HG02642 (cell line): ENCODE measurements around the gene THBS2.

ENCODE experiments used
- ATAC-seq: cut with Tn5 transposase; IDR thresholded peaks from one replicate; pipeline ENCODE4 v1.9.1; 2021; ENCODE audit warnings: mild to moderate bottlenecking; ENCODE audit not compliant: unreplicated experiment, poor library complexity

The THBS2 gene

DNA sequence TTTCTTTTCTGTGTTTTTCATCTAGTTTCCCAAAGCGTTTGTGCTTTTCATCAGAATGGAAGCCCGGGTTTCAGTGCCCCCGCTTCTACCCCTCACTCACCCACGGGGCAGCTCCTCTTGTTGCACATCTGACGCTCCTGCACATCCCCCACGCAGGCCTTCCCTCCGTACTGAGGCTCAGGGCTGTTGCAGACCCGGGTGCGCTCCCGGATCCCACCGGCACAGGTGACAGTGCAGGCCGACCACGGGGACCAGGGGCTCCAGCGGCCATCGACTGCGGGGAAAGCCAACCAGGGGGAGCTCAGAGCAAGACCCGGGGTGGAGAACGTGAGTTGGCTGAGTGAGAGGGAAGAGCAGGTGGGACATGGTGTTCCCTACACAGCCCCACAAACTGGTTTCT, 19.0 kb downstream of the THBS2 start:
- no peak for ATAC-seq

DNA sequence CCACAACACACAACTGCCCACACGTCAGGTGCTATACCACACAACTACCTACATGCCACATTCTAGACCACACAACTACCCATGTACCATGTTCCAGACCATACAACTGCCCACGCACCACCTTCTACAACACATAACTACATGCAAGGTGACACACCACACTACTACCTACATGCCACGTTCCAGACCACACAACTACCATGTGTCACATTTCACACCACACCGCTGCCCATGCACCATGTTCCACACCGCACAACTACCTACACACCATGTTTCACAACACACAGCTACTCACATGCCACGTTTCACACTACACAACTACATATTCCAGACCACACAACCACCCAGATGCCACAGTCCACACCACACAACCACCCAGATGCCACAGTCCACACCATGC, 19.8 kb downstream of the THBS2 start:
- ATAC-seq: no peak

DNA sequence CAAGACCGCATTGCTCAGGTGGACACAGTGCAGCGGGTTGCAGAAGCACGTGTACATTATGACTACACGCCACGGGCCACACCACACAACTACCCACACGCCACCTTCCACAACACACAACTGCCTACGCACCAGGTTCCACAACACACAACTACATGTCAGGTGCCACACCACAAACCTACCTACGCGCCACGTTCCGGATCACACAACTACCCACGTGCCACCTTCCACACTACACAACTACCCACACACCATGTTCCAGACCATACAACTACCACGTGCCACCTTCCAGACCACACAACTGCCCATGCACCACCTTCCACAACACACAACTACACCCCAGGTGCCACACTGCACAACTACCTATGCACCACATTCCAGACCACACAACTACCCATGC, 20.5 kb downstream of the THBS2 start:
- no peak for ATAC-seq

DNA sequence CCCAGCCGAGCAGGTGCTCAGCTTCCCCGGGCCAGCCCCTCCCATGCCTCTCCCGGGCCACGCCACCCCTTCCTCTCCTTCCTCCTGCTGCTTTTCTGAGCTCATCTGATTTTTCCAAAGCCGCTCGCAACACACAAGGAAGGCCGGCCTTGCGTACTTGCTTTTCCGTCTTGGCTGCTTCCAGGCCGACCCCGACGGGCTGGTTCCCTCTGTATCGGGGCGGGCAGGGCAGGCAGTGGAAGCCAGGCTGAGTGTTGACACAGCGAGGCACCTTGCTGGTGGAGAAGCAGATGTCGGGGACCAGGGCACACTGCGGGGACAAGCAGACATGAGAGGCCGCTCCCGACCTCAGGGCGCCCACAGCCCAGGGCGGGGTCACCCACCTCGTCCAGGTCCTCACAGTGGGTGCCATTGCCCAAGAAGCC, 21.1 kb downstream of the THBS2 start:
- ATAC-seq: no peak

DNA sequence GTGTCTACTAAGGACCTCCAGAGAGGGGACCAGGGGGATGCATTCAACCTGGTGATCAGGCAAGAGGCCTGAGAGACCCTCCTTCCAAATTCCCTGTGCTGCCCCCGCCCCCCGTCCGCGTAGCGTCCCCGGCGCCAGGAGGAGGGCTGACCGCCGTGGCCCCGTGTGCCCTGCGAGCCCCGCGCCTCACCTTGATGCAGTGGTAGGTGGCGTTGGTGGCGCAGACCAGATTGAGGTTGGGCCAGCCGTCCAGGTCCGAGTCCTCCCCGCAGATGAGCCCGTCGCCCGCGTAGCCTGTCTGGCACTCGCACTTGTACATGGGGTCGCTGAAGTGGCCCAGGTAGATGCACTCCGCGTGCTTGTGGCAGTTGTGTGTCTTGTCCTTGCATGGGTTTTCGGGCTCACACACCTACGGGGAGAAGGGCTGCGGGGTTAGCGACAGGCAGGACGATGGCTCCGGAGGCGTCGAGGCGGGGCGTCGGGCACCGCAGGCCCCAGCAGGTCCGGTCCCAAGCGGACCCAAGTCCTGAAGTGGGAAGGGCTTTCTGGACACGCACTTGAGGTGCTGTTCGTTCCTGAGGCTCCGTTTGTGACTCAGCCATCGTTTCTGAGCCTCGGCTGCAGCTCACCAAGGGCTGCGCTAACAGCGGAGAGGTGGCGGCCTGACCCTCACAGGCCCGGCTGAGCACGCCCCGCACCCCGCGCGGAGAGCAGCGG, 21.7 kb downstream of the THBS2 start:
- no peak for ATAC-seq

DNA sequence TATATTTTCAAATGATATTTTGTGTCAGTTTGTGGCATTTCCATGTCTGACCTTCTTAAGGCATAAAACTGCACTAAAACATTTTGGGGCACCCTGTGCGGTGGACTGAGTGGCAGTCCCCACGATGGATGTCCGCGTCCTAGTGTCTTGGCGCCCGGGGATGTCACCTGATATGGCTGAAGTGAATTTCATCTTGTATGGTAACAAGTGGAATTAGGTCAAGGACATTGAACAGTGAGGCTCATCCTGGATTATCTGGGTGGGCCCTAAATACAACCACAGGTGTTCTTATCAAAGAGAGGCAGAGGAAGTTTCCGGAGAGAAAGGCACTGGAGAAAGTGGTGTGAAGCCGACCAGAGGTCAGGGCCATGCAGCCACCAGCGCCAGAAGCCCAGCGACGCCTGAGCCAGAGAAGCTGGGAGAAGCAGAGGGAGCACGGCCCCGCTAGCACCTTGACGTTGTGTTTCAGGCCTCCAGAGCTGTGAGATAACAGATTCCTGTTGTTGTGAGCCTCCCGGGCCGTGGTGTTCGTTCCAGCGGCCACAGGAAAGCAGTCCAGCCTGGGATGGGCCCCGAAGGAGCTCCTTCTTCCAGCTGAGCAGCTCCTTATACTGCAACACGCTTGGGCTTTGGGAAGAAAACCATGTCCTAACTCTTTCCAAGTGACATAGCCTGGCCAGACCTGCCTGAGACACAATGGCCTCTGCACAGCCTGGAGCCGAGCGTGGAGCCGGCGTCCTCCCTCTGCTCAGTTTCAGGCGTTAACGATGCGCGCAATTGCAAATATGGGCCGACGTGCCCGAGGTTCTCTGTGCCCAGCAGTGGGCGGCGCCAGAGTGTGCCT, 22.5 kb downstream of the THBS2 start:
- ATAC-seq: no peak

DNA sequence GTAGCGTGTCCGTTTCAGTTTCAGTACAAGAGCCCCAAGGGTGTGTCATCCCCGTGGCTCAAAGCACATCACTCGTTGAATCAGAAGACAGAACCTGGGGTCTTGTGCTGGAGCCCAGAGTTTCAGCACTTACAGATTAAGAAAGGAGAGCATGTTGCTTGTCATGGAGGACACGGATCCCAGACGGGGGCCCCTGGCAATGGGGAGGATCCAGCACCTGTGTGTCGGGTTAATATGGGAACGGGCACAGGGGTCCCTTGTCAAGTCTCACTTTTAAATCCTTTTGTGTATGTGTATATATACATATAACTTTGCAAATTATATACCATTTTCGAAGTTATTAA, 23.4 kb downstream of the THBS2 start:
- no peak for ATAC-seq

DNA sequence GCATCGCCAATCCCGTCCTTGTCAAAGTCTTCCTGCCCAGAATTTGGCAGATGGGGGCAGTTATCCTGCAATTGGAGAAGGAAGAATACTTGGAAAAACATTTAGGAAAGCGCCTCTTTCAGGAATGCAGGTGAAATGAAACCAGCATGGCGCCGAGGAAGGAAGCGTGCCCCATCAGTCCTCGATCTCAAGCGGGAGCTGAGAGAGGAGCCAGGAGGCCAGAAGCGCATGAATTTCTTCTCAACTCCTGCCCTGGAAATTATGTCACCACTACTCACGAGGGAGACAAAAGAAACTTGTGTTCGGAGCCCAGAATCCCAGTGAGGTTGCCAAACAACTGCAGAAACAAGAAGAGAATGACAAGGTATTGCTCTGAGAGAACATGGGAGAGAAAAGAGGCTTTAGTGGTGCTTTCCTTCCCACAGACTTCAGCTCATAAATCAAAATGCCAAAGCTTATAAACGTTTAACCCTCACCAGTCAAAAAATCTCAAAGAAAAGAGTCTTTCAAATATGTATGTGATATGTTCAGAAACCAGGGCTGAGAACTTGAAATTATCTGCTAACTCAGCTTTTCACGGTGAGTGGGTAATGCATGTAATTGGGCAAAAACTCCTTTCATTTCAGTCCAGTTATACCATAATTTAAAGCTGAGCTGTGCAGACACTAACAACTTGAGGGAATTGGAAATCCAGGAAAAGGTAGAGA, 23.9 kb downstream of the THBS2 start:
- no peak for ATAC-seq

DNA sequence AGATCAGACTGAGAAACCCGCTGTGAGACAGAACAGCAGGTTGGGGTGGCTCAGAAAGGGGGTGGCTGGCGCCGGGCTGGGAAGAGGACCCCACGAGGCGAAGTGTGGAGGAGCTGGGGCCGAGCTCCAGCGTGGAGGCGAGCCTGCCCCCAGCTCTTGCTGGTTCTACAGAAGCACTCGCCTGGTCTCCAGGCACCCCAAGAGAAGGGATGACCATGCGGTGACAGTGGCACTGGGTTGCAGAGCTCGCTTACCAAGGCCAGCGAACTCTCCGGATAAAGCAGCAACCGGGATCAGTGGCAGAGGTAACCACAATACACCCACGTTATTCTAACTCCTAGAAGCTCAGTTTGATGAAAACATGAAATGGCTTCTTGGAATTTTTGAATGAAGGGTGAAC, 26.5 kb downstream of the THBS2 start:
- ATAC-seq: no peak

DNA sequence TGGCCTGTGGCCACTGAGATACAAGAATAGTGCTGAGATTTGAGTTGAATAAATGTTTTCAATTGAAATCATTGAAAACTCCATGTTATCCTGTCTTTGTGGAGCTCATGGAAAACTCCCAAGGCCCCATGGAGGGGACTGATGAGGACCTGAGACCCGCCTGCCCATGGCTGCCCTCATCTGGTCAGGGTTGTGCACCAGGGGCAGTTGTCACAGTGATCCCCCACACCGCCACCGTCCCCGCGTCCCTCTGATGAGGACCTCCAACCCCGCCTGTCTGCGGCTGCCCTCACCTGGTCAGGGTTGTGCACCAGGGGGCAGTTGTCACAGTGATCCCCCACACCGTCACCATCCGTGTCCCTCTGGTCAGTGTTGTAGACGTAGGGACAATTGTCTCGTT, 27.8 kb downstream of the THBS2 start:
- ATAC-seq: no peak

DNA sequence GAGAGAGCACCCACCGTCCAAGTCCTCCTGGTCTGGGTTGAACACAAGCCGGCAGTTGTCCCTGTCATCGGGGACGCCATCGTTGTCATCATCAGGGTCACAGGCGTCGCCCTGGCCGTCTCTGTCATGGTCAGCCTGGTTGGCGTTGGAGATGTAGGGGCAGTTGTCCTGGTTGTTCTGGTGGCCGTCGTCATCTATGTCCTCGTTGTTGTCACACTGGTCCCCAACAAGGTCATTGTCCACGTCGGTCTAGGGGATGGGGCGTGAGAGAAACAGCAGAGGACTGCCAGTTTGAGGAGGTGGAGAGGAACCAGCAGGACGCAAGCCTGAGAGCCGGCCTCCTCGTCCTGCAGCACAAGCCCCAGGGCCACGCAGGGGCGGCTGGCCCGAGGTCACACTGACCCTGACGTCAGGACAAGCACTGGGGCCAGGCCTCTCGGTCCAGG, 28.5 kb downstream of the THBS2 start:
- no peak for ATAC-seq

DNA sequence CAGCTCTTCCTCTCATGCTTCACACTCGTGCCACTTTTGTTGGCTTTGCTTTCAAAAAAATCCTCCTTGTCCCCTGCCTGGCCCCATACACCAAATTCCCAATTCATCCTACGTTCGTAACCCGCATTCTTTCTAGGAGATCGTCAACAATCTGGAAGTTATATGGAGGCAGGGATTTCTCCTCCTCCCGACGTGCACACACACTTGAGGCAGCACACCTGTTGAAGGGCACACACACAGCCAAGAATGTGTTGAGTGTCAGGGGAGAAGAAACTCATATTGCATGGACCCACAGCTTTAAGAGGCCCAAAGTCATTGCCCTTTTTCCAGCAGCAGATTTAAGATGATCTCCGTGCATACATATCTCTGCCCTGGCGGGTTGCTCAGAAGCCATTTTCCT, 28.9 kb downstream of the THBS2 start:
- ATAC-seq: no peak

DNA sequence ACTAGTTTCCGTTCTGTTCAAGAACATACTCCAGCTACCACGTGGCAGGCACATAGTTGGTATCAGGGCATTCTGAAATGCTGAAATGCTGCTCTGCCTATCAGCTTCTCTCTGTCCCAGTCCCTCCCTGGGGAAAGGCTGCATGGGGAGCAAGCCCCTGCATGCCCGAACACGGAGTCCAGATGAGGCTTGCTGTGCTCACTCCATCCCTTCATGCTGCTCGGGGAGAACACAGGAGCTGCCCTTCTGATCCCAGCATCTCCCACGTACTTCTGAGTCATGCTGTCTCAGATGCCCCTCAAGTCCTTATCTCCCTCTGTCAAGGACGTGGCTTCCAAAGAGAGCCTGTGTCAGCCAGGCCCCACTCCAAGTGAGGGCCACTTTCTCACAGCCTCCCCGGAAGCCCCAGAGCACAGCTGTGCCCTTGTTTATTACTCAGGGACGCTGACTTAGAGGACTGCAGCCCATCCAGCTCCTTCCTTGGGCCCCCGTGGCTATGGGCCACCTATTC, 29.4 kb downstream of the THBS2 start:
- no peak for ATAC-seq

DNA sequence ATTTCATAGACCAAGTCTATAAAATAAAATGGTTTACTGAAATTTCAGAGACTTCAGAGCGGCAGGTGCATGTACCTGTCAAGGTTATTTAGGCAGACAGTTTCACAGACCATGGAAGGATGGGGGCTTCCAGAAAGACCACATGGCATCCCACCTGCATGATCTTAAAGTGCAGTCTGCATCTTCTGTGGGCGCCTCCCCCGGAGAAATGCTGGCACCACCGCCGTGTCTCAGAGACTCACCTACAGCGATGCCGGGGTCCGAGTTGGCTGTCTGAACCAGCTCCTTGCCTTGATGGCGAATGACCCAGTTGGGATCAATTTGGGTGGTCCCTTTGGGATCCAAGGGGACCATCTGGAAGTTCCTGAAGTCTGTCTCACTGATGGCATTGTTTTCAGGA, 30.6 kb downstream of the THBS2 start:
- ATAC-seq: no peak

DNA sequence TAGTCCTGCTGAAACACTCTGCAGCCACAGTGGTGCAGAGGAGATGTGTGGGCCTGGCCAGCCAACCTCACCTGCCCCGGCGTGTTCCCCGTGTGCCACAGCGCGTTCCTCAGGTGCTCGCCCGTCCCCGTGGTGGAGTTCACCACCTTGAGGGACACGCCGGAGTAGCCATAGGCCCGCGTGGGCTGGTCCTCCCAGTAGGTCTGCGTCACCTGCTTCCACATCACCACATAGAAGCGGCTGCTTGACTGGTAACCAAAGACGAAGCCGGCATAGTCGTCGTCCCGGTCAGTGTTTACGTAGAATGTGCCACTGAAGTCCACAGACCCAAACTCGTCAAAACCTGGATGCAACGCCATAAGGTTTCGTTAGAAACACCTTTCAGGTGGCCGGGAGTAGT, 31.5 kb downstream of the THBS2 start:
- ATAC-seq: no peak

DNA sequence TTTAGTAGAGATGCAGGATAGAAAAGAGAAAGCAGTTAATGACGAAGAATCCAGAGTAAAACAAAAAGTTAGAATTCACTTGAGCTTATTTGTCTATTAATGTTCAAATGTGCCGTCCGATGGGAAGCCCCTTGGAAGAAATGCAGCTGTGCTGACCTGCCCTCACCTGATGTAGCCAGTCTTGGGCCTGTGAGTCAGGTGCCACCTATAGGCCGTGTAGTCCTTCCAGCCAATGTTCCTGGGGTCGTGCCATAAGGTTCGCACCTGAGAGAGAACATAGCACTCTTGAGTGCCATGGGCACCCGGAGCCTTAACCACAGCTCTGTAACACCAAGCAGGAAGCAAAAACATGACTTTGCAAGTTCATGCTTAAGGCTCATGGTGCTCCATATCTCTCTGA, 32.4 kb downstream of the THBS2 start:
- ATAC-seq: no peak

DNA sequence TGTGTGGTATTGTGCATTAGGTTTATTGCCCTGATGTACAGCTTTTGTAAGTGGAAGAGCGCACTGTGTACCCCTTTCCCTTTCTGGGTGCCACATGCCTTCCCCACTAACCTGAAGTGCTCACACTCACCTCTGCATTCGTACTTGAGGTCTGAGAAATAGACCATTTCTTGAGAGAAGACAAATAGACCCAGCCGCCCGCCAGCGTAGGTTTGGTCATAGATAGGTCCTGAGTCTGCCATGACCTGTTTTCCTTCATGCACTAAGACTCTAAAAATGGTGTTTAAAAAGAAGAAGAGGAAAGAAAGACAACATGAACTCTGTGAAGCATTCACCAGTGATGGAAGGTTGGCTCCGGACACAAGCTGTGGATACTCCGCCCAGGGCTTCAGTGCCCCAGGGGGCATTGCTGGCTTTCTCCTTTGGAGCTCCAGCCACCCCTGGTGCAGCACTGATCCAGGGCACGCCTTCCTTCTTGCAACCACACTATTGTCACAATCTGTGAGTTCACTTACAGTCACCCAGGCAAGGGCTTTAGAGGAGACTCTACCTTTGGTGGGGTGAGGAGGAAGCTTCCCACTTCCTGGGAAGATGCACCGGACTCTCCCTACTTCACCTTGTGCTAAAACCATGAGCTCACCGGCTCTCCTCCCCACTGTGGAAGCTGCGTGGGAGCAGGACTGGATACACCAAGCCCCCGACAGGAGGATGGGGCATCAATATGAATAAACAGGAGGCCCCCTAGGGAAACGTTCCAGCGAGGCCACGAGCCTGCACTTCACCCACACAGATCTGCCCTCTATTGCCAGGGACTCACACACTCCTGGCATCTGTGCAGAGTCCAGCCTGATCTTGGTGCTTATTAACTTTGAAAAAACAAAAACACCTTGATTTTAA, 33.3 kb downstream of the THBS2 start:
- ATAC-seq: no peak

DNA sequence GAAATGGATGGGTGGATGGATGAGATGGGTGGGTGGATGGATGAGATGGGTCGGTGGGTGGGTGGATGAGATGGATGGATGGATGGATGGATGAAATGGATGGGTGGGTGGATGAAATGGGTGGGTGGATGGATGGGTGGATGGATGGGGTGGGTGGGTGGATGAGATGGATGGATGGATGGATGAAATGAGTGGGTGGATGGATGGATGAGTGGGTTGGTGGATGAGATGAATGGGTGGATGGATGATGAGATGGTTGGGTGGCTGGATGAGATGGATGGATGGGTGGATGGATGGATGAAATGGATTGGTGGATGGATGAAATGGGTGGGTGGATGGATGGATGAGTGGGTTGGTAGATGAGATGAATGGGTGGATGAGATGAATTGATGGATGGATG, 35.7 kb downstream of the THBS2 start:
- no peak for ATAC-seq

DNA sequence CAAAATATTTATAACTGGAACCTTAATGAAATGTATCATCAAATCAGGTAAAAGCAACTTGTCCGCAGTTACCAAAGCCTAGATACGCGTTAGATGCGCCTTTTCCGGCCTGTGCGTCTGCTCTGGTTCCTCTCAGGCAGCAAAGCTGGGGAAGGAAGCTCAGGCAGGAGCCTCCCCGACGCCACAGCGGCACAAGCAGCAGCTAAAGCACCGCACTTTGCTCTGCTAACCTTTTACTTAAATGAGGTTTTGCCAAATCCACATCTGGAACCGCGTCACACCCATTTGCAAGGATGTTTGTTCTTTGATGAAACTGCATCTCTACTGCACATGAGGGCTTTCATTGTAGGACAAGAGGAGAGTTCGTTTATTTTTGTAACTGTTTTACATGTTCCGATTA, 36.8 kb downstream of the THBS2 start:
- no peak for ATAC-seq

DNA sequence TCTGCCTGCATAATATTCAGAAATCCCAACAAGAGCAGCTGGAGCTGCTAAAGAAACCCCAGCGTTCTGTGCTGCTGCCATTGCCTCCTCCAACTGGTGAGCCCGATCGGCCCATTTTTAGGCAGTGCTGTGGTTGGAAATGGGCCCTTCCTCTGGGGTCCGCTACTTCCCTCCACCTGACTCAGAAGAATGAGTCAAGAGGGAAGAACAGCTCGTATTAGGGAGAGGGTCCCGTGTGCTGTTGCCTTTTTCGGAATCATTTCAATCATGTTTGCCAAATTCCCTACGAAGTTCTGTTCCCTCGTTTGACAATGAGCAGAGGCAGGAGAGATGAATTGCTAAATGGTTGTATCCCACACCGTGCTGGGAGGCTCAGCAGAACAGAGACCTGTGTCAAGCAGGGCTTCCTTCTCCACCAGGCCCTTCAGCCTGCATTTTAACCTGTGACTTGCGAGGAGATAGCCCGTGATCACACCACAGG, 38.4 kb downstream of the THBS2 start:
- no peak for ATAC-seq
